Testis (tissue), 2 donors: ENCODE data around the gene NECTIN1.

Source experiments
- CTCF ChIP-seq, 3 experiments: fragments of 450-650 bp in 2 of 3; fragments of 200-600 bp in 1 of 3; sonication (generic) in 1 of 3; IDR thresholded peaks; one replicate each; pipeline ENCODE4 v1.5.1; 2016 to 2019; ENCODE audit warnings: antibody characterized with exemption in 3 of 3, mild to moderate bottlenecking in 2 of 3, moderate library complexity in 1 of 3
- POLR2A ChIP-seq: fragments of 450-650 bp; IDR thresholded peaks from one replicate; pipeline ENCODE4 v1.6.1; 2017; ENCODE audit warnings: antibody characterized with exemption, mild to moderate bottlenecking, moderate library complexity

GRCh38 chr11:119737366-119738058 lies 8.5 kb upstream of the NECTIN1 start:
- TF ChIP-seq CTCF (IDR thresholded peaks at IDR 0.05) (no peak), POLR2A (no peak)
